Hematopoietic multipotent progenitor cell (in vitro differentiated cells): Measurements from ENCODE around the gene GPR183. TPM values are rescaled to one million over a fixed set of nuclear protein-coding genes. Genes with fewer than 3 reads are reported as not detected.

ENCODE experiments used
- DNase-seq, 3 donors: peaks; one replicate each; pipeline ENCODE4 v3.0.0-alpha.2; 2011 to 2015; ENCODE audit warnings: low read depth in 2 of 3, low spot score in 2 of 3
- total RNA-seq: library from RNA; depleted of rRNA; stranded (reverse); fragments of >200 nt; gene quantifications from one replicate; pipeline ENCODE4 v1.2.3, GENCODE V29; 2012

The GPR183 gene
- total RNA-seq, 1 donor, result 9.4 TPM

GRCh38 chr13:99339736-99340397 is 32.7 kb upstream of the GPR183 start:
- no peak for DNase-seq

- DNase-seq, result no peak
These were observed 32.1 kb upstream of the GPR183 start for GRCh38 chr13:99339230-99339721.

- DNase-seq, result no peak
These were observed 28.4 kb upstream of the GPR183 start for GRCh38 chr13:99335603-99336002.

- DNase-seq, result no peak
These were observed 27.9 kb upstream of the GPR183 start for GRCh38 chr13:99335087-99335486.

GRCh38 chr13:99334221-99334620 is 27.0 kb upstream of the GPR183 start:
- DNase-seq, result no peak

GRCh38 chr13:99332456-99332855 is 25.3 kb upstream of the GPR183 start:
- DNase-seq, result no peak

GRCh38 chr13:99331881-99332293 is 24.7 kb upstream of the GPR183 start:
- DNase-seq, result no peak

GRCh38 chr13:99330942-99331341 is 23.7 kb upstream of the GPR183 start:
- no peak for DNase-seq

- no peak for DNase-seq
These were observed 22.3 kb upstream of the GPR183 start for GRCh38 chr13:99329477-99329876.

GRCh38 chr13:99327761-99328160 is 20.6 kb upstream of the GPR183 start:
- no peak for DNase-seq

GRCh38 chr13:99327126-99327525 is 19.9 kb upstream of the GPR183 start:
- DNase-seq, result no peak

GRCh38 chr13:99326012-99326411 is 18.8 kb upstream of the GPR183 start:
- DNase-seq, result no peak

- DNase-seq, result no peak
These were observed 16.3 kb upstream of the GPR183 start for GRCh38 chr13:99323488-99323887.

- DNase-seq, result peak; percentile 35 to 83 (median 76)
These were observed 15.3 kb upstream of the GPR183 start for GRCh38 chr13:99322297-99323103.

- DNase-seq, result no peak
These were observed 14.5 kb upstream of the GPR183 start for GRCh38 chr13:99321709-99322108.

GRCh38 chr13:99320693-99321481 is 13.7 kb upstream of the GPR183 start:
- DNase-seq, result peak; percentile 45 to 92 (median 81)

GRCh38 chr13:99316657-99317256 is 9.6 kb upstream of the GPR183 start:
- no peak for DNase-seq

GRCh38 chr13:99316224-99316623 is 9.0 kb upstream of the GPR183 start:
- DNase-seq, result no peak

- no peak for DNase-seq
These were observed 8.0 kb upstream of the GPR183 start for GRCh38 chr13:99315186-99315585.

GRCh38 chr13:99314640-99315176 is 7.5 kb upstream of the GPR183 start:
- DNase-seq, result peak in 1 of 3 donors; percentile 45
